H9 (cell line): Measurements from ENCODE around the gene CPNE5. TPM values are rescaled to one million over a fixed set of nuclear protein-coding genes. Genes with fewer than 3 reads are reported as not detected.

ENCODE experiments used
- DNase-seq: peaks from one replicate; pipeline ENCODE4 v3.0.0-alpha.2; 2017
- H2AFZ ChIP-seq: one replicate; pipeline ENCODE4 v1.6.1; 2013; ENCODE audit warnings: mild to moderate bottlenecking, low read length, control low read depth, moderate library complexity
- H2AK5ac ChIP-seq: 2 replicates; pipeline ENCODE4 v1.6.1; 2013; ENCODE audit warnings: low read length, control low read depth, mixed read lengths; ENCODE audit not compliant: insufficient read length
- H2BK120ac ChIP-seq: one replicate; pipeline ENCODE4 v1.6.1; 2013; ENCODE audit warnings: low read depth, mild to moderate bottlenecking, low read length, control low read depth, inconsistent platforms; ENCODE audit not compliant: poor library complexity, severe bottlenecking
- H2BK12ac ChIP-seq: 2 replicates; pipeline ENCODE4 v1.6.1; 2013; ENCODE audit warnings: low read length, control low read depth, mixed read lengths, low read depth; ENCODE audit not compliant: insufficient read length
- H2BK15ac ChIP-seq: 2 replicates; pipeline ENCODE4 v1.6.1; 2013; ENCODE audit warnings: low read depth, low read length, control low read depth
- H2BK20ac ChIP-seq: one replicate; pipeline ENCODE4 v1.6.1; 2013; ENCODE audit warnings: low read depth, mild to moderate bottlenecking, low read length, control low read depth, inconsistent platforms; ENCODE audit not compliant: poor library complexity, severe bottlenecking
- H2BK5ac ChIP-seq: 2 replicates; pipeline ENCODE4 v1.6.1; 2013; ENCODE audit warnings: low read length, control low read depth, mixed read lengths; ENCODE audit not compliant: insufficient read length
- H3K14ac ChIP-seq: 2 replicates; pipeline ENCODE4 v1.6.1; 2013; ENCODE audit warnings: low read length, control low read depth; ENCODE audit not compliant: insufficient read depth
- H3K18ac ChIP-seq: 2 replicates; pipeline ENCODE4 v1.6.1; 2013; ENCODE audit warnings: low read depth, mild to moderate bottlenecking, mixed read lengths, low read length, control low read depth; ENCODE audit not compliant: insufficient read length
- H3K23ac ChIP-seq: 2 replicates; pipeline ENCODE4 v1.6.1; 2013; ENCODE audit warnings: low read length, control low read depth, mixed read lengths, low read depth; ENCODE audit not compliant: insufficient read length
- H3K23me2 ChIP-seq: 2 replicates; pipeline ENCODE4 v1.6.1; 2013; ENCODE audit warnings: low read depth, mild to moderate bottlenecking, mixed read lengths, low read length, control low read depth; ENCODE audit not compliant: insufficient read length, poor library complexity, severe bottlenecking
- H3K27ac ChIP-seq: 2 replicates; pipeline ENCODE4 v1.5.1; 2013; ENCODE audit warnings: low read length, control low read depth, mixed read lengths, low read depth; ENCODE audit not compliant: insufficient read length
- H3K27me3 ChIP-seq: 2 replicates; pipeline ENCODE4 v1.6.1; 2013; ENCODE audit warnings: low read length, control low read depth, inconsistent platforms; ENCODE audit not compliant: insufficient read depth
- H3K4ac ChIP-seq: 2 replicates; pipeline ENCODE4 v1.6.1; 2013; ENCODE audit warnings: low read depth, mild to moderate bottlenecking, control low read depth, inconsistent platforms, low read length, moderate library complexity
- H3K4me1 ChIP-seq: 2 replicates; pipeline ENCODE4 v1.6.1; 2013; ENCODE audit warnings: low read length, control low read depth, inconsistent platforms; ENCODE audit not compliant: insufficient read depth
- H3K4me2 ChIP-seq: 2 replicates; pipeline ENCODE4 v1.6.1; 2013; ENCODE audit warnings: low read length, control low read depth, mixed read lengths; ENCODE audit not compliant: insufficient read length, insufficient read depth
- H3K56ac ChIP-seq: 2 replicates; pipeline ENCODE4 v1.6.1; 2013; ENCODE audit warnings: low read depth, mild to moderate bottlenecking, mixed read lengths, low read length, control low read depth; ENCODE audit not compliant: insufficient read length
- H3K79me1 ChIP-seq: 2 replicates; pipeline ENCODE4 v1.6.1; 2013; ENCODE audit warnings: low read depth, mild to moderate bottlenecking, moderate library complexity, low read length, control low read depth, inconsistent platforms; ENCODE audit not compliant: insufficient read depth, poor library complexity, severe bottlenecking
- H3K79me2 ChIP-seq: 2 replicates; pipeline ENCODE4 v1.6.1; 2013; ENCODE audit warnings: low read length, control low read depth, inconsistent platforms; ENCODE audit not compliant: insufficient read depth
- H3K9ac ChIP-seq: 2 replicates; pipeline ENCODE4 v1.6.1; 2013; ENCODE audit warnings: low read length, control low read depth, mixed read lengths; ENCODE audit not compliant: insufficient read length; ENCODE audit errors: extremely low read depth
- H3K9me3 ChIP-seq: one replicate; pipeline ENCODE4 v1.6.1; 2013; ENCODE audit warnings: low read depth, low read length, inconsistent platforms; ENCODE audit not compliant: control insufficient read depth
- H3T11ph ChIP-seq: one replicate; pipeline ENCODE4 v1.6.1; 2013; ENCODE audit warnings: mild to moderate bottlenecking, low read length, control low read depth, inconsistent platforms
- H4K20me1 ChIP-seq: one replicate; pipeline ENCODE4 v1.6.1; 2013; ENCODE audit not compliant: control insufficient read depth, insufficient read length, insufficient read depth
- H4K5ac ChIP-seq: 2 replicates; pipeline ENCODE4 v1.6.1; 2013; ENCODE audit warnings: low read depth, mild to moderate bottlenecking, mixed read lengths, low read length, control low read depth; ENCODE audit not compliant: insufficient read length
- H4K8ac ChIP-seq: replicated peaks from 2 replicates; pipeline ENCODE4 v1.6.1; 2013; ENCODE audit warnings: low read length, control low read depth, mixed read lengths, low read depth; ENCODE audit not compliant: insufficient read length
- H4K91ac ChIP-seq: 2 replicates; pipeline ENCODE4 v1.6.1; 2013; ENCODE audit warnings: low read depth, mild to moderate bottlenecking, moderate library complexity, mixed read lengths, low read length, control low read depth; ENCODE audit not compliant: insufficient read length
- H3K27ac Mint-ChIP-seq, 3 experiments: 2 replicates in 2 of 3; 3 replicates in 1 of 3; pipeline ENCODE4 v1.8.0; 2020 to 2021; ENCODE audit warnings: mixed read lengths in 3 of 3, mild to moderate bottlenecking in 1 of 3, moderate library complexity in 1 of 3
- H3K27me3 Mint-ChIP-seq: 2 replicates; pipeline ENCODE4 v1.8.0; 2021; ENCODE audit warnings: low read depth, mild to moderate bottlenecking, moderate library complexity, mixed read lengths
- H3K36me3 Mint-ChIP-seq, 3 experiments: 2 replicates in 2 of 3; 3 replicates in 1 of 3; pipeline ENCODE4 v1.8.0; 2020 to 2021; ENCODE audit warnings: low read depth in 3 of 3, mixed read lengths in 3 of 3; ENCODE audit not compliant: insufficient read depth in 1 of 3
- H3K4me1 Mint-ChIP-seq, 2 experiments: 2 replicates each; pipeline ENCODE4 v1.8.0; 2020; ENCODE audit warnings: mixed read lengths in 2 of 2
- H3K4me3 Mint-ChIP-seq, 2 experiments: 2 replicates in 1 of 2; 3 replicates in 1 of 2; pipeline ENCODE4 v1.8.0; 2020 to 2021; ENCODE audit warnings: mild to moderate bottlenecking in 2 of 2, mixed read lengths in 2 of 2, moderate library complexity in 1 of 2
- H3K9me3 Mint-ChIP-seq, 2 experiments: 2 replicates in 1 of 2; 3 replicates in 1 of 2; pipeline ENCODE4 v1.8.0; 2020; ENCODE audit warnings: mild to moderate bottlenecking in 2 of 2, mixed read lengths in 2 of 2, moderate library complexity in 1 of 2
- CTCF ChIP-seq: fragments of 200-600 bp; sonication (generic); conservative IDR thresholded peaks from 3 replicates; pipeline ENCODE4 v1.8.0; 2021; ENCODE audit warnings: antibody characterized with exemption, mild to moderate bottlenecking
- WGBS: extraction: QIAGEN DNeasy Blood & Tissue Kit; methylation state at CpG from one replicate; pipeline ENCODE4 v1.1.7; 2013; ENCODE audit warnings: missing lambda C conversion rate, low lambda C conversion rate, mixed read lengths; ENCODE audit not compliant: insufficient read length; ENCODE audit errors: extremely low coverage; 5-methylcytosine and 5-hydroxymethylcytosine counted together
- total RNA-seq: library from RNA; stranded (reverse); gene quantifications from 2 replicates; pipeline ENCODE4 v1.2.1, GENCODE V29; 2021

The CPNE5 gene
- total RNA-seq, 1 experiment from 2014 or later, result 0.52 TPM

GRCh38 chr6:36722365-36722764, 116.9 kb downstream of the CPNE5 start:
- H4K5ac ChIP-seq, result no peak overlapping the region
- H2AK5ac ChIP-seq, result no peak overlapping the region
- H3K79me1 ChIP-seq, result no peaks in the 10 kb centered on the region
- no peaks in the 10 kb centered on the region for H3K23me2 ChIP-seq
- H3K4me2 ChIP-seq, result no peak overlapping the region
- Mint-ChIP-seq H3K9me3 (no peaks in the 10 kb centered on the region), H3K27me3 (peaks cover under 1% of the 10 kb centered on the region), H3K27ac (0 out of 7 replicates have a peak overlapping the region, but pooled peaks of 1 of the 3 experiments have one; percentile 40), H3K4me1 (peaks cover 2% of the 10 kb centered on the region in 2 experiments; a peak in 1 of 4 replicates), H3K36me3 (no peaks in the 10 kb centered on the region; a peak in 1 of 7 replicates), H3K4me3 (no peak overlapping the region)
- H4K8ac ChIP-seq, result no peak overlapping the region
- no peaks in the 10 kb centered on the region for H3K9me3 ChIP-seq
- H2BK20ac ChIP-seq, result no peak overlapping the region
- no peaks in the 10 kb centered on the region for H4K20me1 ChIP-seq
- no peaks in the 10 kb centered on the region for H3K27me3 ChIP-seq
- no peak overlapping the region for H2BK5ac ChIP-seq
- no peak overlapping the region for H3K4ac ChIP-seq
- DNase-seq, result no peak
- no peak overlapping the region for H2AFZ ChIP-seq
- no peak overlapping the region for H3T11ph ChIP-seq
- no peak overlapping the region for H3K27ac ChIP-seq
- H3K23ac ChIP-seq, result no peak overlapping the region
- no peak overlapping the region for H3K9ac ChIP-seq
- no peak overlapping the region for H3K56ac ChIP-seq
- no peak for TF ChIP-seq CTCF
- no peaks in the 10 kb centered on the region for H3K79me2 ChIP-seq
- WGBS, result no CpG with 5 or more reads among the region's 10 CpGs
- H3K18ac ChIP-seq, result no peak overlapping the region
- H3K4me1 ChIP-seq, result no peaks in the 10 kb centered on the region
- no peak overlapping the region; the same call in 1 of the 2 replicates for H2BK15ac ChIP-seq
- H3K14ac ChIP-seq, result no peak overlapping the region; the same call in 1 of the 2 replicates
- no peak overlapping the region for H4K91ac ChIP-seq
- no peak overlapping the region for H2BK12ac ChIP-seq
- H2BK120ac ChIP-seq, result no peak overlapping the region
